Prostate gland (tissue), 2 donors: ENCODE results near the gene ZNF165. TPM values are rescaled to one million over a fixed set of nuclear protein-coding genes. Genes with fewer than 3 reads are reported as not detected.

Experiments used
- DNase-seq: peaks from one replicate; pipeline ENCODE4 v3.0.0-alpha.2; 2019; ENCODE audit warnings: low spot score
- H3K27ac ChIP-seq, 2 donors: fragments of 200-600 bp; sonication (generic); 2 replicates each; pipeline ENCODE4 v1.5.1; 2017 to 2019
- H3K27me3 ChIP-seq: fragments of 200-600 bp; sonication (generic); replicated peaks from 2 replicates; pipeline ENCODE4 v1.5.1; 2019; ENCODE audit not compliant: insufficient read depth
- H3K36me3 ChIP-seq, 2 donors: fragments of 200-600 bp; sonication (generic); 1 replicate in 1 of 2; 2 replicates in 1 of 2; pipeline versions ENCODE4 v1.5.1 to v1.8.1; 2017 to 2019
- H3K4me1 ChIP-seq: fragments of 200-600 bp; sonication (generic); replicated peaks from 2 replicates; pipeline ENCODE4 v1.5.1; 2019
- H3K4me3 ChIP-seq, 2 donors: fragments of 200-600 bp; sonication (generic); 2 replicates each; pipeline ENCODE4 v1.5.1; 2017 to 2019
- H3K9me3 ChIP-seq: fragments of 200-600 bp; sonication (generic); 2 replicates; pipeline ENCODE4 v1.5.1; 2017
- POLR2A ChIP-seq: fragments of 450-650 bp; IDR thresholded peaks from one replicate; pipeline ENCODE4 v1.6.1; 2016; ENCODE audit warnings: antibody characterized with exemption, mild to moderate bottlenecking
- POLR2AphosphoS5 ChIP-seq: sonication (generic); formaldehyde crosslinking; IDR thresholded peaks from one replicate; pipeline ENCODE4 v1.6.1; 2017; ENCODE audit warnings: antibody characterized with exemption
- WGBS: methylation state at CpG from one replicate; pipeline ENCODE4 v1.1.5; 2018; 5-methylcytosine and 5-hydroxymethylcytosine counted together
- intact Hi-C: fragments of 100-400 bp; cut with DNase I; formaldehyde crosslinking; loops from one replicate; pipeline ENCODE4 v1.14.2; 2022
- total RNA-seq, 2 donors: library from RNA; depleted of rRNA; stranded (reverse); fragments of >200 nt; gene quantifications; one replicate each; pipeline ENCODE4 v1.1.0, GENCODE V29; 2016
- TF ChIP-seq, protein P1 (sequence below), 4 experiments: fragments of 200-600 bp in 2 of 4; fragments of 450-650 bp in 2 of 4; sonication (generic) in 2 of 4; IDR thresholded peaks; 1 replicate in 3 of 4; 2 replicates in 1 of 4; pipeline ENCODE4 v1.5.1; 2016 to 2019; ENCODE audit warnings: antibody characterized with exemption in 4 of 4, mild to moderate bottlenecking in 2 of 4, moderate library complexity in 2 of 4

The ZNF165 gene
- total RNA-seq, 2 donors from 2014 or later, result 1.3 to 1.8 TPM

- intact Hi-C loops, result no loop called here
- Histone ChIP-seq H3K4me1 (no peaks in the 10 kb centered on the region), H3K9me3 (no peaks in the 10 kb centered on the region), H3K36me3 (no peaks in the 10 kb centered on the region), H3K4me3 (no peak overlapping the region), H3K27ac (no peak overlapping the region), H3K27me3 (no peaks in the 10 kb centered on the region)
- WGBS, result 83% methylated on average over 3 of the region's 3 CpGs
- no peak for DNase-seq
- TF ChIP-seq POLR2A (no peak), POLR2AphosphoS5 (no peak)
- TF ChIP-seq, protein P1, sequence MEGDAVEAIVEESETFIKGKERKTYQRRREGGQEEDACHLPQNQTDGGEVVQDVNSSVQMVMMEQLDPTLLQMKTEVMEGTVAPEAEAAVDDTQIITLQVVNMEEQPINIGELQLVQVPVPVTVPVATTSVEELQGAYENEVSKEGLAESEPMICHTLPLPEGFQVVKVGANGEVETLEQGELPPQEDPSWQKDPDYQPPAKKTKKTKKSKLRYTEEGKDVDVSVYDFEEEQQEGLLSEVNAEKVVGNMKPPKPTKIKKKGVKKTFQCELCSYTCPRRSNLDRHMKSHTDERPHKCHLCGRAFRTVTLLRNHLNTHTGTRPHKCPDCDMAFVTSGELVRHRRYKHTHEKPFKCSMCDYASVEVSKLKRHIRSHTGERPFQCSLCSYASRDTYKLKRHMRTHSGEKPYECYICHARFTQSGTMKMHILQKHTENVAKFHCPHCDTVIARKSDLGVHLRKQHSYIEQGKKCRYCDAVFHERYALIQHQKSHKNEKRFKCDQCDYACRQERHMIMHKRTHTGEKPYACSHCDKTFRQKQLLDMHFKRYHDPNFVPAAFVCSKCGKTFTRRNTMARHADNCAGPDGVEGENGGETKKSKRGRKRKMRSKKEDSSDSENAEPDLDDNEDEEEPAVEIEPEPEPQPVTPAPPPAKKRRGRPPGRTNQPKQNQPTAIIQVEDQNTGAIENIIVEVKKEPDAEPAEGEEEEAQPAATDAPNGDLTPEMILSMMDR (IDR thresholded peaks at IDR 0.05), result no peak
Observed at GRCh38 chr6:28107506-28107905, 27.1 kb downstream of the ZNF165 start.

DNA sequence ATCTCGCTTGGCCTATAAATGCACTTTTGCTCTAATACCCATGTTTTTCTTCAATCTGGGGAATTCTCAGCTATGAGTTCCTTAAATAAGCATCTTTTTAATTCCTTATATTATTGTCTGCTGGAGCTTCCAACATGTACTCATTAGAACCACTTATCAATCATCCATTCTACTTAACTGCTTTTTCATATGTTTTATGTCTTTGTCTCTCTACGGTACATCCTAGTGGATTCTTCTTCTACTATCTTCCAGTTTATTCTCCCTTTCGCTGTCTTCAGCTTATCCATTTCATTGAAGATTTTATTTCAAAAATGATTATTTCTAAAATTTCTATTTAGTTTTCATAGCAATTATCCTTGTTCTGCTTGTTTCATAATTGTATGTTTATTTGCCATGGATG, 31.6 kb downstream of the ZNF165 start:
- no peak for DNase-seq
- WGBS, result 94% methylated on average over 3 of the region's 3 CpGs
- no peaks in the 10 kb centered on the region for H3K36me3 ChIP-seq
- no peak overlapping the region for H3K4me3 ChIP-seq
- H3K9me3 ChIP-seq, result no peaks in the 10 kb centered on the region
- TF ChIP-seq, protein P1 (IDR thresholded peaks at IDR 0.05), result no peak
- TF ChIP-seq POLR2AphosphoS5, result no peak
- no peak for TF ChIP-seq POLR2A
- no peaks in the 10 kb centered on the region for H3K27me3 ChIP-seq
- H3K4me1 ChIP-seq, result no peaks in the 10 kb centered on the region
- no peak overlapping the region for H3K27ac ChIP-seq
- intact Hi-C loops, result no loop called here

DNA sequence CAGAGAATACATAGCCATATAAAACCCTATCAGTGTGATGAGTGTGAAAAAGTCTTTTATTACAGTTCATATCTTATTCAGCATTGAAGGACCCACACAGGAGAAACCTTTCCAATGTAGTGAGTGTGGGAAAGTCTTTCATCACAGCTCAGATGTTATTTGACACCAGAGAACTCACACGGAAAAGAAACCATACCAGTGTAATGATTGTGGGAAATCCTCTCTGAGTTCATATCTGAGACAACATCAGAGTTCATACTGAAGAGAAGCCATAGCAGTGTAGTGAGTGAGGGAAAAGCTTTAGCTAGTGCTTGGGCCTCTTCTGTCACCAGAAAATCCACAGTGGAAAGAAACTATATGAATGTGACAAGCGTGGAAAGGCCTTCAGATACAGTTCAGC, 35.4 kb downstream of the ZNF165 start:
- 67% methylated on average over 2 of the region's 2 CpGs for WGBS
- intact Hi-C loops, result no loop called here

DNA sequence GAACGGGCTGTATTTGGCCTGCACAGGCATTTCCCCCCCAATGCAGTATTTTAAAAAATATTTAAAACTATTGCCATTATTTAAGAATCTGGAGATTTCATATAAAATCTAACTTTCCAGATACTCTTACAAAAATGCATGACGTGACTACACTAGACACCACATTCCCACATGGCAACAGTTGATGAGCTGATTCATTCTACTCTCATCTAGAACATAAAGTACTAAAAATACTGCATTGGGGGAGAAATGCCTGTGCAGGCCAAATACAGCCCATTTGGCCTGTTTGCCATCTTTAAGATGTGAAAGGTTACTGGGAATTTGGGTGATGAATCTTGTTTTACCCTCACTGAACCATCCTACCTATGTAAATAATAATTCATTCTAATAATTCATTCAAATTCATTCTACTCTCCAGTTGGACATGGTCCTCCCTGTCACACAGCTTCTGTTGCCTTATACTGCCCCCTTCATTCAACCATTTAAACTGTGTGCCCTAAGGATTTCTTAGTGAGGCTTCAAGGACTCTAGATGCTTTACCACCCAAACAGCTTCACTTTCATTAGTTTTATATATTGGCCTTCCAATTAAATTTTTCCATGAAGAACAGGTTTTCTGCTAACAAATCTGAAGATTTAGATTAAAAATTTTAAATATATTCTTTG, 37.1 kb downstream of the ZNF165 start:
- Histone ChIP-seq H3K27ac (no peak overlapping the region), H3K4me3 (no peak overlapping the region), H3K36me3 (no peaks in the 10 kb centered on the region), H3K9me3 (no peaks in the 10 kb centered on the region), H3K4me1 (no peaks in the 10 kb centered on the region), H3K27me3 (no peaks in the 10 kb centered on the region)
- TF ChIP-seq POLR2A, result no peak
- no peak for TF ChIP-seq POLR2AphosphoS5
- TF ChIP-seq, protein P1 (IDR thresholded peaks at IDR 0.05), result no peak
- no peak for DNase-seq
- intact Hi-C loops, result no loop called here
- 95% methylated on average over 2 of the region's 2 CpGs for WGBS

More for the DNA sequence above, 35.4 kb downstream of the ZNF165 start:
- Histone ChIP-seq H3K4me1 (no peaks in the 10 kb centered on the region), H3K36me3 (no peaks in the 10 kb centered on the region), H3K27me3 (no peaks in the 10 kb centered on the region), H3K27ac (no peak overlapping the region), H3K4me3 (no peak overlapping the region), H3K9me3 (no peaks in the 10 kb centered on the region)
- TF ChIP-seq, protein P1 (IDR thresholded peaks at IDR 0.05), result no peak
- TF ChIP-seq POLR2AphosphoS5 (no peak), POLR2A (no peak)
- no peak for DNase-seq

DNA sequence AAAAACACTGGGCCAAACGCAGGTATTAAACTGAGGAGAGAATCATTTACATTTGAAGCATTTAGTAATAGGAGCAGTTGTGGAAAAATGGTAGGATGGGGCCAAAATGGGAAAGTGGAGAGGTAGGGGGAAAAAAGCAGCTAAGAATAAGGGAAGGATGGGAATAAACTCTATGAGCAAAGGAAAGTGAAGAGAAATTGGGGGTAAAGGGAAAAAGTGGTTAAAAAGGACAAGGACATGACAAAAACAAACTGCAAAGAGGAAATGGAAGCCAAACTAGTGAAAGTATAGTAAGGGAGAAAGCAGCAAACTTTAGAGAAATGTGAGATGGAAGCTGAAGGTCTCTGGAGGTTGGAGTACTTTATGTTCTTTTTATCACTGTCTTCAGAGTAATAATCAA, 37.8 kb downstream of the ZNF165 start:
- no peaks in the 10 kb centered on the region for H3K36me3 ChIP-seq
- DNase-seq, result no peak
- intact Hi-C loops, result no loop called here
- no peaks in the 10 kb centered on the region for H3K9me3 ChIP-seq
- H3K4me3 ChIP-seq, result no peak overlapping the region
- WGBS, result 79% methylated on average over 1 of the region's 1 CpG
- no peaks in the 10 kb centered on the region for H3K4me1 ChIP-seq
- TF ChIP-seq POLR2AphosphoS5, result no peak
- TF ChIP-seq, protein P1 (IDR thresholded peaks at IDR 0.05), result no peak
- no peak for TF ChIP-seq POLR2A
- H3K27ac ChIP-seq, result no peak overlapping the region
- H3K27me3 ChIP-seq, result no peaks in the 10 kb centered on the region
